Esophagus squamous epithelium (tissue), 5 donors: ENCODE measurements around the gene ZGPAT. TPM values are rescaled to one million over a fixed set of nuclear protein-coding genes. Genes with fewer than 3 reads are reported as not detected.

Source experiments
- DNase-seq: peaks from one replicate; lab custom pipeline; 2025; lab: John Stamatoyannopoulos, UW
- H3K27ac ChIP-seq, 4 donors: fragments of 200-600 bp; sonication (generic); one replicate each; pipeline ENCODE4 v1.5.1; 2016 to 2019; ENCODE audit warnings: mild to moderate bottlenecking in 1 of 4
- H3K27me3 ChIP-seq, 4 donors: fragments of 200-600 bp; sonication (generic); 1 replicate in 3 of 4; 2 replicates in 1 of 4; pipeline versions ENCODE4 v1.5.1 to v1.6.0; 2017 to 2021; ENCODE audit warnings: antibody characterized with exemption in 1 of 4
- H3K36me3 ChIP-seq, 3 donors: fragments of 200-600 bp; sonication (generic); one replicate each; pipeline ENCODE4 v1.5.1; 2016 to 2019
- H3K4me1 ChIP-seq, 3 donors: fragments of 200-600 bp; sonication (generic); one replicate each; pipeline ENCODE4 v1.5.1; 2017 to 2019
- H3K4me3 ChIP-seq, 4 donors: fragments of 200-600 bp; sonication (generic); 1 replicate in 3 of 4; 2 replicates in 1 of 4; pipeline ENCODE4 v1.5.1; 2016 to 2019; ENCODE audit warnings: mild to moderate bottlenecking in 2 of 4, moderate library complexity in 1 of 4
- H3K9me3 ChIP-seq, 3 donors: fragments of 200-600 bp; sonication (generic); one replicate each; pipeline ENCODE4 v1.5.1; 2016 to 2019
- CTCF ChIP-seq, 6 experiments: fragments of 450-650 bp in 4 of 6; fragments of 200-600 bp in 2 of 6; sonication (generic) in 2 of 6; IDR thresholded peaks; one replicate each; pipeline ENCODE4 v1.5.1; 2016 to 2019; ENCODE audit warnings: antibody characterized with exemption in 6 of 6, mild to moderate bottlenecking in 4 of 6, moderate library complexity in 4 of 6
- POLR2A ChIP-seq, 4 donors: fragments of 450-650 bp; IDR thresholded peaks; one replicate each; pipeline ENCODE4 v1.6.1; 2017; ENCODE audit warnings: antibody characterized with exemption in 4 of 4, mild to moderate bottlenecking in 4 of 4, moderate library complexity in 3 of 4
- WGBS, 2 donors: methylation state at CpG; one replicate each; pipeline ENCODE4 v1.1.5; 2018; 5-methylcytosine and 5-hydroxymethylcytosine counted together
- intact Hi-C: fragments of 100-400 bp; cut with DNase I; formaldehyde crosslinking; loops from one replicate; pipeline ENCODE4 v1.15.0; 2022
- total RNA-seq, 4 donors: library from RNA; depleted of rRNA; stranded (reverse); fragments of >200 nt; gene quantifications; one replicate each; pipeline ENCODE4 v1.1.0, GENCODE V29; 2016
- donor health status: DM: yes; HTN: yes; CAD: no.

ZGPAT gene
- total RNA-seq, 4 donors from 2014 or later = 25.4 to 31.9 (median 28.3) TPM

- no CpG with 5 or more reads among the region's 10 CpGs for WGBS, 2 donors
- no peaks in the 10 kb centered on the region for H3K9me3 ChIP-seq
- no peaks in the 10 kb centered on the region for H3K4me1 ChIP-seq
- H3K27ac ChIP-seq = no peak overlapping the region
- TF ChIP-seq POLR2A (IDR thresholded peaks at IDR 0.05) (no peak), CTCF (IDR thresholded peaks at IDR 0.05) (no peak)
- peaks cover 12 to 77% (median 12%) of the 10 kb centered on the region in 3 donors for H3K36me3 ChIP-seq
- no peak for DNase-seq
- intact Hi-C loops = no loop called here
- no peaks in the 10 kb centered on the region for H3K27me3 ChIP-seq
- H3K4me3 ChIP-seq = no peak overlapping the region
Observed at GRCh38 chr20:63672666-63673065, 35.2 kb upstream of the ZGPAT start.

GRCh38 chr20:63673951-63674350 is 33.9 kb upstream of the ZGPAT start:
- H3K36me3 ChIP-seq = peaks cover 2 to 77% (median 8%) of the 10 kb centered on the region in 3 donors
- no peak for DNase-seq
- WGBS, 2 donors = 100% methylated on average over 1 of the region's 14 CpGs; no CpG with 5 or more reads in 1 of the 2 donors
- no peak overlapping the region for H3K4me3 ChIP-seq
- no peak for TF ChIP-seq CTCF (IDR thresholded peaks at IDR 0.05)
- no peak overlapping the region for H3K27ac ChIP-seq
- no peaks in the 10 kb centered on the region for H3K4me1 ChIP-seq
- H3K9me3 ChIP-seq = no peaks in the 10 kb centered on the region
- H3K27me3 ChIP-seq = no peaks in the 10 kb centered on the region
- intact Hi-C loops = no loop called here

- Histone ChIP-seq H3K36me3 (peaks cover 0 to 91% (median 8%) of the 10 kb centered on the region in 3 donors), H3K27me3 (no peaks in the 10 kb centered on the region)
- WGBS, 2 donors = 95 to 97% methylated on average over 16 to 20 of the region's 20 CpGs
Observed at GRCh38 chr20:63675681-63676368, 32.0 kb upstream of the ZGPAT start.

GRCh38 chr20:63678071-63678470 is 29.8 kb upstream of the ZGPAT start:
- Histone ChIP-seq H3K27me3 (no peaks in the 10 kb centered on the region), H3K9me3 (no peaks in the 10 kb centered on the region), H3K4me1 (peaks cover 17 to 22% (median 17%) of the 10 kb centered on the region in 3 donors), H3K36me3 (peaks cover 0 to 80% (median 3%) of the 10 kb centered on the region in 3 donors), H3K4me3 (no peak overlapping the region), H3K27ac (no peak overlapping the region)
- 53% methylated on average over 3 of the region's 13 CpGs; no CpG with 5 or more reads in 1 of the 2 donors for WGBS, 2 donors
- DNase-seq = no peak
- intact Hi-C loops = no loop called here
- TF ChIP-seq POLR2A (IDR thresholded peaks at IDR 0.05) (no peak), CTCF (IDR thresholded peaks at IDR 0.05) (no peak)

More at GRCh38 chr20:63675681-63676368, 32.0 kb upstream of the ZGPAT start:
- no peaks in the 10 kb centered on the region for H3K4me1 ChIP-seq
- H3K27ac ChIP-seq = no peak overlapping the region
- no peak for DNase-seq
- intact Hi-C loops = no loop called here
- H3K4me3 ChIP-seq = no peak overlapping the region
- no peaks in the 10 kb centered on the region for H3K9me3 ChIP-seq
- TF ChIP-seq CTCF (IDR thresholded peaks at IDR 0.05) (no peak), POLR2A (IDR thresholded peaks at IDR 0.05) (no peak)

GRCh38 chr20:63678667-63679465 is 29.0 kb upstream of the ZGPAT start:
- WGBS, 2 donors = 90% methylated on average over 12 to 17 of the region's 38 CpGs
- Histone ChIP-seq H3K36me3 (peaks cover 0 to 72% (median 2%) of the 10 kb centered on the region in 3 donors), H3K4me1 (peaks cover 17 to 27% (median 22%) of the 10 kb centered on the region in 3 donors), H3K27me3 (no peaks in the 10 kb centered on the region), H3K4me3 (no peak overlapping the region), H3K27ac (no peak overlapping the region), H3K9me3 (no peaks in the 10 kb centered on the region)
- DNase-seq = no peak
- intact Hi-C loops = no loop called here
- no peak for TF ChIP-seq POLR2A (IDR thresholded peaks at IDR 0.05)
- TF ChIP-seq CTCF (IDR thresholded peaks at IDR 0.05) = no peak
